Skeletal muscle tissue (tissue), 4 donors: ENCODE measurements around the gene SSBP2. TPM values are rescaled to one million over a fixed set of nuclear protein-coding genes. Genes with fewer than 3 reads are reported as not detected.

Experiments
- H3K27ac ChIP-seq: one replicate; pipeline ENCODE4 v1.7.0; 2013; ENCODE audit warnings: mild to moderate bottlenecking, low read depth, low read length, inconsistent platforms
- H3K27me3 ChIP-seq, 3 donors: one replicate each; pipeline ENCODE4 v1.7.0; 2013; ENCODE audit warnings: low read length in 3 of 3; ENCODE audit not compliant: control insufficient read depth in 3 of 3, insufficient read depth in 3 of 3
- H3K36me3 ChIP-seq, 3 donors: one replicate each; pipeline ENCODE4 v1.7.0; 2013; ENCODE audit warnings: low read length in 3 of 3; ENCODE audit not compliant: control insufficient read depth in 3 of 3, insufficient read depth in 3 of 3
- H3K4me1 ChIP-seq, 3 donors: one replicate each; pipeline ENCODE4 v1.7.0; 2013; ENCODE audit warnings: low read length in 3 of 3, mild to moderate bottlenecking in 3 of 3; ENCODE audit not compliant: control insufficient read depth in 3 of 3, insufficient read depth in 3 of 3
- H3K4me3 ChIP-seq, 3 donors: one replicate each; pipeline ENCODE4 v1.7.0; 2013; ENCODE audit warnings: low read length in 3 of 3
- H3K9ac ChIP-seq, 3 donors: one replicate each; pipeline ENCODE4 v1.7.0; 2013; ENCODE audit warnings: low read length in 3 of 3, mild to moderate bottlenecking in 3 of 3, moderate library complexity in 2 of 3, low read depth in 1 of 3
- H3K9me3 ChIP-seq, 3 donors: one replicate each; pipeline ENCODE4 v1.7.0; 2013; ENCODE audit warnings: low read length in 3 of 3; ENCODE audit not compliant: control insufficient read depth in 3 of 3
- total RNA-seq: library from RNA; depleted of rRNA; stranded (reverse); fragments of >200 nt; gene quantifications from one replicate; pipeline ENCODE4 v1.2.3, GENCODE V29; 2014
- donor health status: Osteomylitis.

SSBP2 gene
- total RNA-seq, 1 donor from 2014 or later, result 44.4 TPM

DNA sequence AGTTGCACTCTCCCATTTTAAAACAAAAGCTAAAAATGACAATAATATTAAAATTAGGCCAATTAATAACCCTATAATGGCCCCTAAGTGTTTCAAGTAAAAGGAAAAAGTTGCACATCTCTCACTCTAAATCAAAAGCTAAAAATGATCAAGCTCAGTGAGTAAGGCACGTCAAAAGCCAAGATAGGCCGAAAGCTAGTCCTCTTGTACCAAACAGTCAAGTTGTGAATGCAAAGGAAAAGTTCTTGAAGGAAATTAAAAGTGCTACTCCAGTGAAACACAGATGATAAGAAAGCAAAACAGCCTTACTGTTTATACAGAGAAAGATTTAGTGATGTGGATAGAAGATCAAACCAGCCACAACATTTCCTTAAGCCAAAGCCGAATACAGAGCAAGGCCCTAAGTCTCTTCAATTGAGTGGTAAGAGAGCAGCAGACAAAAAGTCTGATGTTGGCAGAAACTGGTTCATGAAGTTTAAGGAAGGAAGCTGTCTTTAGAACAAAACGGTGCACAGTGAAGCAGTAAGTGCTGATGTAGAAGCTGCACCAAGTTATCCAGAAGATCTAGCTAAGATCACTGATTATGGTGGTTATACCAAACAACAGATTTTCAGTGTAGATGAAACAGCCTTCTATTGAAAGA is 212.9 kb downstream of the SSBP2 start:
- H3K4me1 ChIP-seq, result peaks cover 3 to 8% (median 4%) of the 10 kb centered on the region in 3 donors
- no peak overlapping the region for H3K9ac ChIP-seq
- H3K36me3 ChIP-seq, result peaks cover 0 to 2% (median 0%) of the 10 kb centered on the region in 3 donors
- no peak overlapping the region for H3K4me3 ChIP-seq
- H3K9me3 ChIP-seq, result no peaks in the 10 kb centered on the region
- H3K27me3 ChIP-seq, result no peaks in the 10 kb centered on the region
- H3K27ac ChIP-seq, result no peak overlapping the region

- no peak overlapping the region for H3K27ac ChIP-seq
- no peaks in the 10 kb centered on the region for H3K27me3 ChIP-seq
- H3K4me3 ChIP-seq, result no peak overlapping the region
- H3K9me3 ChIP-seq, result no peaks in the 10 kb centered on the region
- no peak overlapping the region for H3K9ac ChIP-seq
- H3K4me1 ChIP-seq, result peaks cover 3 to 8% (median 4%) of the 10 kb centered on the region in 3 donors
- peaks cover 0 to 2% (median 0%) of the 10 kb centered on the region in 3 donors for H3K36me3 ChIP-seq
These were observed 216.5 kb downstream of the SSBP2 start for GRCh38 chr5:81534441-81534840.

DNA sequence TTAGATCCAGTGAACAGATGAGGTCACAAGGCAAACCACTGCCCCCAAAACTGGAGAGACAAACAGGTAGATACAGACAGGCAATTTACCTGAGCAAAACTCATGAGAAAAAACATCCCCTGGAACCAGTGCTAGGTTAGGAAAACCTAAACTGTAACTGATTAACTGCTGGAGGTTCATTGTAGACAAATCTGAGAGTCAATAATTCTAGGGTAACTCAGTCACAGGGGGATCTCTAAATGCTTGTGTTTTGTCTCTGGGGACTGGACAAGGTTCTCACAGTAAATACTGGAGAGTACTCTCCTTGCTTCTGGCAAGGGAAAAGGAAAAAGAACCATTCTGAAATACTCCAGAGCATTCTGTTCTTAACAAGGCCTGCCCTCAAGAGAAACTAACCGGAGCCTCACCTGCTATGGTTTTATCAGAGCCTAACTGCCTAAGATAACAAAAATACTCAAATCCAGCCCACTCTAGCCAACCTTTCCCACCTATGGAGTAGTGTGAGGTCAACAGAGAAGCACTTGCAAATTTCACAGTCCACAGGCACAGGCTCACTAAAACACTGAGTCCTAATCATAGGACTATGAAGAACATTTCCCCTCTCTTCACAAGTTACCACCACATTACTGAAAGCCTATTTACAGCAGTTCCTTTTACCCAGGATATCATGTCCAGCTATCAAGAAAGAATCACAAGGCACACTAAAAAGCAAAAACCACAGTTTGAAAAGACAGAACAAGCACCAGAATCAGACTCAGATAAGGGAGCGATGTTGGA is 217.1 kb downstream of the SSBP2 start:
- Histone ChIP-seq H3K4me3 (no peak overlapping the region), H3K9me3 (no peaks in the 10 kb centered on the region), H3K27ac (no peak overlapping the region), H3K27me3 (no peaks in the 10 kb centered on the region), H3K4me1 (peaks cover 3 to 8% (median 4%) of the 10 kb centered on the region in 3 donors), H3K9ac (no peak overlapping the region), H3K36me3 (no peaks in the 10 kb centered on the region)

DNA sequence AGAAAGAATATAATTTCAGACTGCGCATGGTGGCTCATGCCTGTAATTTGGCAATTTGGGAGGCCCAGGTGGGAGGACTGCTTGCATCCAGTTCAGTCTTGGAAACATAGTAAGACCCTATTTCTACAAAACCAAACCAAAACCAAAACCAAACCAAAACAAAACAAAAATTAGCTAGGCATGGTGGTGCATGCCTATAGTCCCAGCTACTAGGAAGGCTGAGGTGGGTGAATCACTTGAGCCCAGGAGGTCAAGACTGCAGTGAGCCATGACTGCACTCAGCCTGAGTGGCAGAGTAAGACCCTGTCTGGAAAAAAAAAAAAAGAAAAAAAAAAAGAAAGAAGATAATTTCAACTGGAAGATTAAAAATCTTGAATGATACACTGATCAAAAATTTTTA is 220.0 kb downstream of the SSBP2 start:
- Histone ChIP-seq H3K9me3 (no peaks in the 10 kb centered on the region), H3K36me3 (no peaks in the 10 kb centered on the region), H3K9ac (no peak overlapping the region)

GRCh38 chr5:81525690-81526089 is 225.2 kb downstream of the SSBP2 start:
- Histone ChIP-seq H3K9ac (no peak overlapping the region), H3K4me1 (peaks cover 0 to 5% (median 0%) of the 10 kb centered on the region in 3 donors), H3K27me3 (no peaks in the 10 kb centered on the region), H3K27ac (no peak overlapping the region), H3K36me3 (no peaks in the 10 kb centered on the region), H3K9me3 (no peaks in the 10 kb centered on the region), H3K4me3 (no peak overlapping the region)

More for the DNA sequence above, 220.0 kb downstream of the SSBP2 start:
- Histone ChIP-seq H3K27me3 (no peaks in the 10 kb centered on the region), H3K4me3 (no peak overlapping the region), H3K27ac (no peak overlapping the region), H3K4me1 (peaks cover 3 to 8% (median 4%) of the 10 kb centered on the region in 3 donors)

GRCh38 chr5:81524015-81524414 is 226.9 kb downstream of the SSBP2 start:
- Histone ChIP-seq H3K9me3 (no peaks in the 10 kb centered on the region), H3K27me3 (no peaks in the 10 kb centered on the region), H3K27ac (no peak overlapping the region), H3K4me1 (peaks cover 0 to 5% (median 0%) of the 10 kb centered on the region in 3 donors), H3K9ac (no peak overlapping the region), H3K36me3 (no peaks in the 10 kb centered on the region), H3K4me3 (no peak overlapping the region)

- Histone ChIP-seq H3K4me1 (peaks cover 0 to 5% (median 0%) of the 10 kb centered on the region in 3 donors), H3K36me3 (no peaks in the 10 kb centered on the region), H3K9me3 (no peaks in the 10 kb centered on the region), H3K4me3 (no peak overlapping the region), H3K27ac (no peak overlapping the region), H3K9ac (no peak overlapping the region), H3K27me3 (no peaks in the 10 kb centered on the region)
These were observed 228.3 kb downstream of the SSBP2 start for GRCh38 chr5:81522571-81522970.

DNA sequence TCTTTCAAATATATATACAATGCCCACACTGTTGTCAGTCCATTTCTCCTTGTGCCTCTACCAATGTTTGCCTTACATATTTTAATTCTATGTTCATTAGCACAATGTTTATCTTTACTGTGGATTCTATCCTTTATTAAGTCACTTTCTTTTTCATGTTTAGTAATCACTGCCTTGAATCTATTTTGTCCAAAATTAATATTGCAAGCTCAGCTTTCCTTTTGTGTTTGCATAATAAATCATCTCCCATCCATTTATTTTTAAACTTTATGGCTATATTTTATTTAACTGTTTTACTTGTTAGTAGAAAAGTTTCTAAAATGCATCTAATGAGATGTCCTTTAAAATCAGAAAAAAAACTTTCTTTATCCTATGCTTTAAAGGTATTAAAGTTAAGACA is 230.1 kb downstream of the SSBP2 start:
- no peaks in the 10 kb centered on the region for H3K27me3 ChIP-seq
- no peak overlapping the region for H3K9ac ChIP-seq
- no peaks in the 10 kb centered on the region for H3K9me3 ChIP-seq
- no peak overlapping the region for H3K4me3 ChIP-seq
- no peak overlapping the region for H3K27ac ChIP-seq
- H3K4me1 ChIP-seq, result peaks cover 0 to 4% (median 0%) of the 10 kb centered on the region in 3 donors
- H3K36me3 ChIP-seq, result no peaks in the 10 kb centered on the region

GRCh38 chr5:81519217-81519905 is 231.5 kb downstream of the SSBP2 start:
- H3K27ac ChIP-seq, result no peak overlapping the region
- H3K27me3 ChIP-seq, result no peaks in the 10 kb centered on the region
- no peak overlapping the region for H3K9ac ChIP-seq
- no peak overlapping the region for H3K4me3 ChIP-seq
- H3K9me3 ChIP-seq, result no peaks in the 10 kb centered on the region
- no peaks in the 10 kb centered on the region for H3K4me1 ChIP-seq
- H3K36me3 ChIP-seq, result no peaks in the 10 kb centered on the region

- no peak overlapping the region for H3K27ac ChIP-seq
- H3K9ac ChIP-seq, result no peak overlapping the region
- H3K27me3 ChIP-seq, result no peaks in the 10 kb centered on the region
- no peak overlapping the region for H3K4me3 ChIP-seq
- no peaks in the 10 kb centered on the region for H3K4me1 ChIP-seq
- H3K9me3 ChIP-seq, result no peaks in the 10 kb centered on the region
- no peaks in the 10 kb centered on the region for H3K36me3 ChIP-seq
These were observed 233.4 kb downstream of the SSBP2 start for GRCh38 chr5:81517462-81517861.
